Measurements from ENCODE around the gene CLASRP. TPM values are rescaled to one million over a fixed set of nuclear protein-coding genes. Genes with fewer than 3 reads are reported as not detected.

The CLASRP gene
- total RNA-seq, 1 donor, result 17.0 TPM

GRCh38 chr19:45041125-45041524 lies 2.3 kb downstream of the CLASRP start:
- no peak overlapping the region for H3K27ac ChIP-seq (ENCODE audit: low read depth, low read length)
- peaks cover 45% of the 10 kb centered on the region for H4K20me1 ChIP-seq (ENCODE audit: insufficient read depth, low read length)
- no peak overlapping the region for H3K4me3 ChIP-seq (ENCODE audit: insufficient read depth, low read length)
- H3K4me1 ChIP-seq (ENCODE audit: insufficient read depth, low read length), result peaks cover 11% of the 10 kb centered on the region
- peaks cover 65% of the 10 kb centered on the region for H3K79me2 ChIP-seq (ENCODE audit: insufficient read depth, low read length)
- H3K4me2 ChIP-seq (ENCODE audit: insufficient read depth, low read length), result no peak overlapping the region
- no peaks in the 10 kb centered on the region for H3K27me3 ChIP-seq (ENCODE audit: insufficient read depth, low read length)
- no peak for DNase-seq (ENCODE audit: insufficient read length, low spot score, missing footprints)
- TF ChIP-seq CTCF (IDR thresholded peaks at IDR 0.05; ENCODE audit: extremely low read depth, low read depth, low read length), result no peak
- H2AFZ ChIP-seq (ENCODE audit: low read length), result no peak overlapping the region
- peaks cover 53% of the 10 kb centered on the region for H3K36me3 ChIP-seq (ENCODE audit: insufficient read depth, low read length)
- H3K9me3 ChIP-seq (ENCODE audit: low read depth, low read length), result no peaks in the 10 kb centered on the region

GRCh38 chr19:45045671-45046353 lies 7.0 kb downstream of the CLASRP start:
- no peak for DNase-seq (ENCODE audit: insufficient read length, low spot score, missing footprints)
- Histone ChIP-seq H3K9me3 (ENCODE audit: low read depth, low read length) (no peaks in the 10 kb centered on the region), H3K27me3 (ENCODE audit: insufficient read depth, low read length) (no peaks in the 10 kb centered on the region), H3K27ac (ENCODE audit: low read depth, low read length) (no peak overlapping the region), H3K4me3 (ENCODE audit: insufficient read depth, low read length) (no peak overlapping the region), H3K79me2 (ENCODE audit: insufficient read depth, low read length) (peaks cover 96% of the 10 kb centered on the region), H3K4me1 (ENCODE audit: insufficient read depth, low read length) (no peaks in the 10 kb centered on the region), H2AFZ (ENCODE audit: low read length) (no peak overlapping the region), H3K36me3 (ENCODE audit: insufficient read depth, low read length) (peaks cover 48% of the 10 kb centered on the region), H3K4me2 (ENCODE audit: insufficient read depth, low read length) (no peak overlapping the region), H4K20me1 (ENCODE audit: insufficient read depth, low read length) (peaks cover 52% of the 10 kb centered on the region)
- no peak for TF ChIP-seq CTCF (IDR thresholded peaks at IDR 0.05; ENCODE audit: extremely low read depth, low read depth, low read length)

- Histone ChIP-seq H3K36me3 (ENCODE audit: insufficient read depth, low read length) (peaks cover 43% of the 10 kb centered on the region), H3K79me2 (ENCODE audit: insufficient read depth, low read length) (peaks cover 96% of the 10 kb centered on the region), H3K4me3 (ENCODE audit: insufficient read depth, low read length) (no peak overlapping the region), H3K4me1 (ENCODE audit: insufficient read depth, low read length) (no peaks in the 10 kb centered on the region), H3K9me3 (ENCODE audit: low read depth, low read length) (no peaks in the 10 kb centered on the region), H3K27ac (ENCODE audit: low read depth, low read length) (no peak overlapping the region), H2AFZ (ENCODE audit: low read length) (no peak overlapping the region), H3K4me2 (ENCODE audit: insufficient read depth, low read length) (no peak overlapping the region), H3K27me3 (ENCODE audit: insufficient read depth, low read length) (no peaks in the 10 kb centered on the region), H4K20me1 (ENCODE audit: insufficient read depth, low read length) (peaks cover 54% of the 10 kb centered on the region)
- TF ChIP-seq CTCF (IDR thresholded peaks at IDR 0.05; ENCODE audit: extremely low read depth, low read depth, low read length), result no peak
- DNase-seq (ENCODE audit: insufficient read length, low spot score, missing footprints), result no peak
These were observed 7.5 kb downstream of the CLASRP start for GRCh38 chr19:45046355-45046754.

- DNase-seq (ENCODE audit: insufficient read length, low spot score, missing footprints), result no peak
- Histone ChIP-seq H3K4me2 (ENCODE audit: insufficient read depth, low read length) (no peak overlapping the region), H3K27ac (ENCODE audit: low read depth, low read length) (no peak overlapping the region), H2AFZ (ENCODE audit: low read length) (no peak overlapping the region), H3K27me3 (ENCODE audit: insufficient read depth, low read length) (no peaks in the 10 kb centered on the region), H3K79me2 (ENCODE audit: insufficient read depth, low read length) (peaks cover 95% of the 10 kb centered on the region), H3K36me3 (ENCODE audit: insufficient read depth, low read length) (peaks cover 39% of the 10 kb centered on the region), H3K4me1 (ENCODE audit: insufficient read depth, low read length) (no peaks in the 10 kb centered on the region), H3K4me3 (ENCODE audit: insufficient read depth, low read length) (no peak overlapping the region), H4K20me1 (ENCODE audit: insufficient read depth, low read length) (peaks cover 54% of the 10 kb centered on the region), H3K9me3 (ENCODE audit: low read depth, low read length) (no peaks in the 10 kb centered on the region)
- no peak for TF ChIP-seq CTCF (IDR thresholded peaks at IDR 0.05; ENCODE audit: extremely low read depth, low read depth, low read length)
These were observed 8.4 kb downstream of the CLASRP start for GRCh38 chr19:45047188-45047797.

All from osteoblast (primary cell).